GM12878 (cell line): Measurements from ENCODE around the gene CNTN2. TPM values are rescaled to one million over a fixed set of nuclear protein-coding genes. Genes with fewer than 3 reads are reported as not detected.

Experiments used
- ATAC-seq: fragments of 200-7000 bp; cut with Tn5 transposase; 3 replicates; pipeline ENCODE4 v1.9.1; 2020; ENCODE audit warnings: mild to moderate bottlenecking, moderate library complexity
- BruUV-seq: library from RNA; stranded (reverse); fragments of 400-500 nt; replicated peaks from 2 replicates; lab custom pipeline; 2021; lab: Mats Ljungman, UMichigan
- CTCF ChIA-PET: fragments of 300-600 bp; sonication (Branson Sonifier 250); formaldehyde crosslinking; extraction: SDS; loops from one replicate; lab custom pipeline; 2021; ENCODE audit warnings: inconsistent platforms; lab: Yijun Ruan, JAX
- POLR2A ChIA-PET: fragments of 350-600 bp; formaldehyde crosslinking; extraction: SDS; loops from one replicate; lab custom pipeline; 2021; ENCODE audit warnings: inconsistent platforms; lab: Charles Lee
- RAD21 ChIA-PET: fragments of 300-600 bp; sonication (Branson Sonifier 250); formaldehyde crosslinking; loops from one replicate; lab custom pipeline; 2023; ENCODE audit warnings: antibody characterized with exemption; ENCODE audit not compliant: unreplicated experiment; lab: Charles Lee
- SMC1A ChIA-PET: fragments of 300-600 bp; sonication (Branson Sonifier 250); formaldehyde crosslinking; loops from one replicate; lab custom pipeline; 2023; ENCODE audit not compliant: unreplicated experiment, uncharacterized antibody; lab: Charles Lee
- DNase-seq: peaks from one replicate; pipeline ENCODE4 v3.0.0-alpha.2; 2011; ENCODE audit warnings: low read depth, low spot score
- FAIRE-seq: peaks from 3 replicates; lab custom pipeline; 2011; peaks lifted over from hg19 to GRCh38; lab: Jason Lieb, UNC
- H2AFZ ChIP-seq: 2 replicates; pipeline ENCODE4 v1.6.0; 2011; ENCODE audit warnings: low read depth, low read length, control low read depth; ENCODE audit not compliant: control insufficient read depth
- H3K27ac ChIP-seq: 2 replicates; pipeline ENCODE4 v1.5.1; 2011; ENCODE audit warnings: control low read depth; ENCODE audit not compliant: control insufficient read depth, insufficient read depth
- H3K27me3 ChIP-seq, 2 experiments: replicated peaks in 1 of 2; 2 replicates each; pipeline versions ENCODE4 v1.6.0 to v1.6.1; 2011; ENCODE audit warnings: low read length in 1 of 2; ENCODE audit not compliant: control insufficient read depth in 2 of 2, insufficient read depth in 2 of 2
- H3K36me3 ChIP-seq, 2 experiments: 2 replicates each; pipeline ENCODE4 v1.5.1; 2011; ENCODE audit warnings: low read length in 1 of 2; ENCODE audit not compliant: control insufficient read depth in 2 of 2, insufficient read depth in 2 of 2
- H3K4me1 ChIP-seq: 2 replicates; pipeline ENCODE4 v1.6.1; 2011; ENCODE audit warnings: mild to moderate bottlenecking, low read length, moderate library complexity, mixed read lengths; ENCODE audit not compliant: control insufficient read depth, insufficient read depth
- H3K4me2 ChIP-seq: 2 replicates; pipeline ENCODE4 v1.6.0; 2011; ENCODE audit warnings: control low read depth; ENCODE audit not compliant: control insufficient read depth, insufficient read depth
- H3K4me3 ChIP-seq: fragments of 200-600 bp; sonication (generic); 2 replicates; pipeline ENCODE4 v1.5.1; 2016
- H3K79me2 ChIP-seq: 2 replicates; pipeline ENCODE4 v1.6.0; 2011; ENCODE audit warnings: low read length; ENCODE audit not compliant: control insufficient read depth, insufficient read depth
- H3K9ac ChIP-seq: 2 replicates; pipeline ENCODE4 v1.8.0; 2011; ENCODE audit warnings: low read length, control low read depth, mixed read lengths; ENCODE audit not compliant: control insufficient read depth, insufficient read depth
- H3K9me3 ChIP-seq: replicated peaks from 3 replicates; pipeline ENCODE4 v1.5.1; 2011; ENCODE audit warnings: mild to moderate bottlenecking, low read length; ENCODE audit not compliant: control insufficient read depth, insufficient read depth
- H4K20me1 ChIP-seq: 2 replicates; pipeline ENCODE4 v1.6.0; 2011; ENCODE audit not compliant: control insufficient read depth, insufficient read depth
- KDM1A ChIP-seq: fragments of 200-600 bp; sonication (generic); IDR thresholded peaks from 2 replicates; pipeline ENCODE4 v1.6.1; 2016; ENCODE audit warnings: borderline replicate concordance
- KLF5 ChIP-seq: fragments of 450-650 bp; IDR thresholded peaks from 2 replicates; pipeline ENCODE4 v1.6.1; 2014; ENCODE audit warnings: mild to moderate bottlenecking; ENCODE audit not compliant: partially characterized antibody
- MEF2A ChIP-seq: IDR thresholded peaks from 2 replicates; pipeline ENCODE4 v1.6.1; 2011; ENCODE audit warnings: low read depth, mild to moderate bottlenecking, low read length, moderate library complexity; ENCODE audit not compliant: insufficient read depth
- MEF2B ChIP-seq: fragments of 450-650 bp; IDR thresholded peaks from 2 replicates; pipeline ENCODE4 v1.6.1; 2018; ENCODE audit warnings: mild to moderate bottlenecking, moderate library complexity; ENCODE audit not compliant: partially characterized antibody, poor library complexity, severe bottlenecking
- MLLT1 ChIP-seq: fragments of 450-650 bp; IDR thresholded peaks from 2 replicates; pipeline ENCODE4 v1.6.1; 2016; ENCODE audit warnings: mild to moderate bottlenecking
- MTA2 ChIP-seq: fragments of 450-650 bp; IDR thresholded peaks from 2 replicates; pipeline ENCODE4 v1.6.1; 2016; ENCODE audit warnings: low read depth, mild to moderate bottlenecking, moderate library complexity
- MYB ChIP-seq: fragments of 150-350 bp; IDR thresholded peaks from 2 replicates; pipeline ENCODE4 v1.6.1; 2014; ENCODE audit warnings: mild to moderate bottlenecking, low read depth, low read length, borderline replicate concordance
- PKNOX1 ChIP-seq: fragments of 450-650 bp; IDR thresholded peaks from 2 replicates; pipeline ENCODE4 v1.6.1; 2016; ENCODE audit warnings: mild to moderate bottlenecking
- RELA ChIP-seq: fragments of 450-650 bp; IDR thresholded peaks from 2 replicates; pipeline ENCODE4 v1.8.0; 2014; ENCODE audit warnings: borderline replicate concordance; ENCODE audit not compliant: partially characterized antibody
- SIX5 ChIP-seq: IDR thresholded peaks from 2 replicates; pipeline ENCODE4 v1.6.1; 2011; ENCODE audit warnings: mild to moderate bottlenecking, low read depth, low read length, moderate library complexity; ENCODE audit not compliant: severe bottlenecking
- TBL1XR1 ChIP-seq: IDR thresholded peaks from 2 replicates; pipeline ENCODE4 v1.6.1; 2012; ENCODE audit warnings: low read depth, low read length, improper control_type of control experiment
- YY1 ChIP-seq: IDR thresholded peaks from 2 replicates; pipeline ENCODE4 v1.6.1; 2011; ENCODE audit warnings: low read depth, mild to moderate bottlenecking, low read length
- ZNF592 ChIP-seq: fragments of 450-650 bp; IDR thresholded peaks from 2 replicates; pipeline ENCODE4 v1.6.1; 2017; ENCODE audit warnings: mild to moderate bottlenecking, moderate library complexity
- WGBS: methylation state at CpG from one replicate; pipeline ENCODE4 v1.1.6; 2016; ENCODE audit warnings: low lambda C conversion rate; ENCODE audit not compliant: insufficient replicate concordance, insufficient coverage; ENCODE audit errors: missing lambda C conversion rate; 5-methylcytosine and 5-hydroxymethylcytosine counted together
- in situ Hi-C: fragments of 300-500 bp; cut with MboI; formaldehyde crosslinking; loops from 9 replicates; pipeline ENCODE4 v1.14.3; 2018; ENCODE audit warnings: mixed read lengths
- intact Hi-C: fragments of 100-400 bp; cut with micrococcal nuclease; formaldehyde crosslinking; loops from one replicate; pipeline ENCODE4 v1.14.2; 2022; ENCODE audit not compliant: unreplicated experiment
- polyA plus RNA-seq, 11 experiments: library from polyadenylated mRNA; depleted of rRNA in 4 of 11; unstranded in 6 of 11; stranded (reverse) in 5 of 11; fragments of >200 nt; fragmentation: Nextera tagmentation in 4 of 11; fragmentation: Illumina TruSeq in 1 of 11; extraction: Ambion mirVana in 4 of 11; extraction: Trizol in 1 of 11; gene quantifications; 1 replicate in 1 of 11; 2 replicates in 10 of 11; pipeline versions ENCODE4 v1.2.1 to v1.2.3, GENCODE V29; 2011 to 2016; ENCODE audit warnings: inconsistent platforms in 2 of 11, missing spikeins in 2 of 11, low read depth in 1 of 11
- total RNA-seq, 4 experiments: library from RNA; depleted of rRNA in 3 of 4; stranded (reverse); fragments of >200 nt in 3 of 4; fragmentation: Illumina TruSeq in 1 of 4; extraction: Trizol in 1 of 4; gene quantifications; 2 replicates each; pipeline versions ENCODE4 v1.2.1 to v1.2.3, GENCODE V29; 2013 to 2021

CNTN2 gene
- total and polyA plus RNA-seq, 10 of the 15 experiments (the other 5 are each of a cell fraction or from before 2014, with no cell fraction given), result 0.03 TPM; not detected in 9

DNA sequence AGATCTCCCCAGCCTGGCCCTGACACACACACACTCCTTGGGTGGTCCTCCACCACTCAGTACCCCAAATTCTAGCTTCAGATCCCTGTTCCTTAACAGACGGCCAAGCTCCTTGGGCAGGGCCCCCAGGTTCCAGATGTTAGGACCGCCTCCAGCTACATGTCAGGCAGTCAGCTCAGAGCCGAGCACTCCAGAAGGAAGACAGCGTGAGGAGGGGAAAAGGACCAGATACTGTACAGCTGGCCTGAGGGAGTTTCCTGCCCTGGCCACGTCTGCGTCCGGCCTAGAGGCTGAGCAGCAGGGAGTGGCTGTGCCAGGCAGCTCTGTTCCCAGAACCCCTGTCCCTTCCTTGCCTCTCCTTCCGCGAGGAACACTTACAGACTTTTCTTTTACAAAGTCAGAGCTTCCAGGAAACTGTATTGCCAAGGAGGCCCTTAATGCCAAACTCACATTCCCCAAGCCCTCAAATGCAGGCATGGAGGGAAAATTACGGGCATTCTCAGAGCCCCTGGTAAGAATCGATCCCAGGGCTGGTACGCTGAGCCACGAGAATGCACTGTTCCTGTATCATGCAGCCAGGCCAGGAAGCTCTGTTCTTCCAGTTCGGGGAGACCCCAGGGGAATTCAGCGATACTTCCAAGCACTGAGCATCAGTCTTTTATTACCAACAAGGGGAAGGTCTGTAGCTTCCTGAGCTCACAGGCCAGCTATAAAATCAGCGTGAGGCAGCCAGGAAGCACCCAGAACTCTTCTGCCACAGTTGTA, 45.2 kb upstream of the CNTN2 start (continued):
- TF ChIP-seq ZNF592 (no peak), RELA (no peak), YY1 (no peak), KDM1A (no peak), MYB (no peak)
- TF ChIP-seq, all 136 proteins: peak for 0

DNA sequence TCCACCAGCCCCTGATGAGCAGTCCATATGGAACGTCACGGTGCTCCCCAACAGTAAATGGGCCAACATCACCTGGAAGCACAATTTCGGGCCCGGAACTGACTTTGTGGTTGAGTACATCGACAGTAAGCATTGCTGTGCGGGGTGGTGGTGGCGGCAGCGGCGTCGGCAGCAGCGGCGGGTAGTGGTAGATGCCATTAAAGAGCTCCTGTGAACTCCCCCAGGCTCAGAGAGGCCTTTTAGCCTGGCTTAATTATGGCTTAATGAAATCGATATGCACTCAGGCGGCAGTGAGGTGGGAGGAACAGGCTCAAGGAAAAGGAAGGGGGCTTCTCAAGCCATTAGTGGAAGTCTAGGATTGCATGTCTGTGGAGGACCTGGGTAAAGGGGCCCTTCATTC, 41.9 kb upstream of the CNTN2 start:
- in situ Hi-C loops (no loop called here), intact Hi-C loops (no loop called here)
- H4K20me1 ChIP-seq, result no peaks in the 10 kb centered on the region
- H3K4me2 ChIP-seq, result no peak overlapping the region
- TF ChIP-seq MEF2B (no peak), SIX5 (no peak), MTA2 (no peak), MLLT1 (no peak), TBL1XR1 (no peak), KLF5 (no peak), MEF2A (no peak), PKNOX1 (no peak)
- FAIRE-seq, result no peak
- CTCF ChIA-PET, result no interaction called here
- H3K27ac ChIP-seq, result no peak overlapping the region
- no peak for DNase-seq
- H2AFZ ChIP-seq, result no peak overlapping the region
- peaks cover 2% of the 10 kb centered on the region in 2 experiments; a peak in 3 of 4 replicates for H3K27me3 ChIP-seq
- H3K4me3 ChIP-seq, result no peak overlapping the region
- POLR2A ChIA-PET, result no interaction called here
- no peak for ATAC-seq
- SMC1A ChIA-PET, result no interaction called here
- no peaks in the 10 kb centered on the region for H3K79me2 ChIP-seq
- no peaks in the 10 kb centered on the region for H3K36me3 ChIP-seq
- no TSS peak for BruUV-seq
- no peaks in the 10 kb centered on the region for H3K4me1 ChIP-seq
- 46% methylated on average over 14 of the region's 14 CpGs for WGBS
- no peaks in the 10 kb centered on the region for H3K9me3 ChIP-seq
- H3K9ac ChIP-seq, result no peak overlapping the region
- RAD21 ChIA-PET, result no interaction called here
